ENCODE results near the gene E2F6.

GRCh38 chr2:11503354-11503927 is 37.5 kb upstream of the E2F6 start:
- TF ChIP-seq POLR2A (IDR thresholded peaks at IDR 0.05; ENCODE audit: low read length) (no peak), GATA1 (IDR thresholded peaks at IDR 0.05; ENCODE audit: low read depth, low read length) (no peak)

Data from erythroblast (primary cell).